ENCODE results near the gene AGBL1. TPM values are rescaled to one million over a fixed set of nuclear protein-coding genes. Genes with fewer than 3 reads are reported as not detected.

AGBL1 gene
- total RNA-seq, 1 experiment from 2014 or later, result not detected

DNA sequence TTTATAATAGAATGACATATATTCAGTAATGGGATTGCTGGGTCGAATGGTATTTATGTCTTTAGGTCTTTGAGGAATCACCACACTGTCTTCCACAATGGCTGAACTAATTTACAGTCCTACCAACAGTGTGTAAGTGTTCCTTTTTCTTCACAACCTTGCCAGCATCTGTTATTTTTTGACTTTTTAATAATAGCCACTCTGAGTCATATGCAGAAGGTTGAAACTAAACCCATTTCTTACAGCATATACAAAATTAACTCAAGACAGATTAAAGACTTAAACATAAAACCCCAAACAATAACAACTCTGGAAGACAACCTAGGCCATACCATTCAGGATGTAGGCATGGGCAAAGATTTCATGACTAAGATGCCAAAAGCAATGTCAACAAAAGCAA lies 671.4 kb downstream of the AGBL1 start:
- no peak overlapping the region for H3K27ac Mint-ChIP-seq

More for the DNA sequence above, 671.4 kb downstream of the AGBL1 start:
- Mint-ChIP-seq H3K36me3 (ENCODE audit: insufficient read depth in 1 of 3, low read depth in 3 of 3) (no peaks in the 10 kb centered on the region; a peak in 1 of 7 replicates), H3K9me3 (peaks cover 0 to 5% of the 10 kb centered on the region in 2 experiments; a peak in 3 of 5 replicates), H3K4me3 (no peak overlapping the region), H3K27me3 (ENCODE audit: low read depth) (0 out of 2 replicates have a peak, but pooled peaks cover 2% of the 10 kb centered on the region), H3K4me1 (no peaks in the 10 kb centered on the region)
- H2BK120ac ChIP-seq (ENCODE audit: low read depth, low read length, poor library complexity, severe bottlenecking), result no peak overlapping the region
- no peak overlapping the region for H2BK15ac ChIP-seq (ENCODE audit: low read depth, low read length)
- no peak overlapping the region for H3K23ac ChIP-seq (ENCODE audit: insufficient read length, low read depth, low read length)
- H3K4me1 ChIP-seq (ENCODE audit: insufficient read depth, low read length), result no peaks in the 10 kb centered on the region
- H3K79me1 ChIP-seq (ENCODE audit: insufficient read depth, low read depth, low read length, poor library complexity, severe bottlenecking), result no peaks in the 10 kb centered on the region
- H3K27ac ChIP-seq (ENCODE audit: insufficient read length, low read depth, low read length), result no peak overlapping the region
- no peaks in the 10 kb centered on the region for H3K23me2 ChIP-seq (ENCODE audit: insufficient read length, low read depth, low read length, poor library complexity, severe bottlenecking)
- H3K14ac ChIP-seq (ENCODE audit: insufficient read depth, low read length), result no peak overlapping the region
- no peak overlapping the region for H2BK5ac ChIP-seq (ENCODE audit: insufficient read length, low read length)
- no peak overlapping the region for H2BK12ac ChIP-seq (ENCODE audit: insufficient read length, low read depth, low read length)
- H3K4ac ChIP-seq (ENCODE audit: low read depth, low read length), result no peak overlapping the region
- H2AK5ac ChIP-seq (ENCODE audit: insufficient read length, low read length), result no peak overlapping the region
- H3K79me2 ChIP-seq (ENCODE audit: insufficient read depth, low read length), result no peaks in the 10 kb centered on the region
- no CpG with 5 or more reads among the region's 1 CpG for WGBS (ENCODE audit: extremely low coverage, insufficient read length, low lambda C conversion rate)
- no peaks in the 10 kb centered on the region for H3K27me3 ChIP-seq (ENCODE audit: insufficient read depth, low read length)
- H3K18ac ChIP-seq (ENCODE audit: insufficient read length, low read depth, low read length), result no peak overlapping the region
- no peak overlapping the region for H2AFZ ChIP-seq (ENCODE audit: low read length)
- H3K9me3 ChIP-seq (ENCODE audit: control insufficient read depth, low read depth, low read length), result no peaks in the 10 kb centered on the region
- TF ChIP-seq, protein P1, sequence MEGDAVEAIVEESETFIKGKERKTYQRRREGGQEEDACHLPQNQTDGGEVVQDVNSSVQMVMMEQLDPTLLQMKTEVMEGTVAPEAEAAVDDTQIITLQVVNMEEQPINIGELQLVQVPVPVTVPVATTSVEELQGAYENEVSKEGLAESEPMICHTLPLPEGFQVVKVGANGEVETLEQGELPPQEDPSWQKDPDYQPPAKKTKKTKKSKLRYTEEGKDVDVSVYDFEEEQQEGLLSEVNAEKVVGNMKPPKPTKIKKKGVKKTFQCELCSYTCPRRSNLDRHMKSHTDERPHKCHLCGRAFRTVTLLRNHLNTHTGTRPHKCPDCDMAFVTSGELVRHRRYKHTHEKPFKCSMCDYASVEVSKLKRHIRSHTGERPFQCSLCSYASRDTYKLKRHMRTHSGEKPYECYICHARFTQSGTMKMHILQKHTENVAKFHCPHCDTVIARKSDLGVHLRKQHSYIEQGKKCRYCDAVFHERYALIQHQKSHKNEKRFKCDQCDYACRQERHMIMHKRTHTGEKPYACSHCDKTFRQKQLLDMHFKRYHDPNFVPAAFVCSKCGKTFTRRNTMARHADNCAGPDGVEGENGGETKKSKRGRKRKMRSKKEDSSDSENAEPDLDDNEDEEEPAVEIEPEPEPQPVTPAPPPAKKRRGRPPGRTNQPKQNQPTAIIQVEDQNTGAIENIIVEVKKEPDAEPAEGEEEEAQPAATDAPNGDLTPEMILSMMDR (conservative IDR thresholded peaks at IDR 0.05), result no peak
- H2BK20ac ChIP-seq (ENCODE audit: low read depth, low read length, poor library complexity, severe bottlenecking), result no peak overlapping the region
- no peak for DNase-seq
- H3K9ac ChIP-seq (ENCODE audit: extremely low read depth, insufficient read length, low read length), result no peak overlapping the region
- no peak overlapping the region for H4K8ac ChIP-seq (replicated peaks; ENCODE audit: insufficient read length, low read depth, low read length)
- H3K4me2 ChIP-seq (ENCODE audit: insufficient read depth, insufficient read length, low read length), result no peak overlapping the region
- no peak overlapping the region for H3K56ac ChIP-seq (ENCODE audit: insufficient read length, low read depth, low read length)
- no peak overlapping the region for H3T11ph ChIP-seq (ENCODE audit: low read length)
- H4K20me1 ChIP-seq (ENCODE audit: control insufficient read depth, insufficient read depth, insufficient read length), result no peaks in the 10 kb centered on the region
- H4K91ac ChIP-seq (ENCODE audit: insufficient read length, low read depth, low read length), result no peak overlapping the region
- H4K5ac ChIP-seq (ENCODE audit: insufficient read length, low read depth, low read length), result no peak overlapping the region

Measured in H9 (cell line).